ENCODE data around the gene KIDINS220. TPM values are rescaled to one million over a fixed set of nuclear protein-coding genes. Genes with fewer than 3 reads are reported as not detected.

Gene KIDINS220
- total and polyA plus RNA-seq, 9 of the 15 experiments (the other 6 are each of a cell fraction or from before 2014, with no cell fraction given), result 15.2 to 48.0 (median 34.4) TPM

DNA sequence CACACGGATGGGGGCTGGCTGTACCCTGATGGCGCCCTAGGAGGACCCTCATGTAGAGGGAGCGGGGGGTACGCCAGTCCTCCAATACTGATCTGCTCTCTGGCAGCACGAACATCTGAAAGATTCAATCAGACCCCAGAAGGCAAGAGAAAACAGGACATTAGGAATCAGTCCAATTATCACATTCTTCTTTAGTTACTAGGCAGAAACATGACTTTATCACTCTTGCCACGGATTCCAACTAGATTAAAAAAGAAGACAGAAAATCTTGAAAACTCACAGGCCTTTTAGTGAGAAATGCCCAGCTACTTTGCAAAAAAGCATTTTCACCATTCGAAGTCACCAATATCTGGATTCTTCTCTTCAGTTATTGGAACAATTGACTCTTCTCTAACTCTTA is 87.2 kb downstream of the KIDINS220 start (continued):
- TF ChIP-seq, protein P1, sequence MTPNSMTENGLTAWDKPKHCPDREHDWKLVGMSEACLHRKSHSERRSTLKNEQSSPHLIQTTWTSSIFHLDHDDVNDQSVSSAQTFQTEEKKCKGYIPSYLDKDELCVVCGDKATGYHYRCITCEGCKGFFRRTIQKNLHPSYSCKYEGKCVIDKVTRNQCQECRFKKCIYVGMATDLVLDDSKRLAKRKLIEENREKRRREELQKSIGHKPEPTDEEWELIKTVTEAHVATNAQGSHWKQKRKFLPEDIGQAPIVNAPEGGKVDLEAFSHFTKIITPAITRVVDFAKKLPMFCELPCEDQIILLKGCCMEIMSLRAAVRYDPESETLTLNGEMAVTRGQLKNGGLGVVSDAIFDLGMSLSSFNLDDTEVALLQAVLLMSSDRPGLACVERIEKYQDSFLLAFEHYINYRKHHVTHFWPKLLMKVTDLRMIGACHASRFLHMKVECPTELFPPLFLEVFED (CRISPR knock-in tag; conservative IDR thresholded peaks at IDR 0.05), result no peak
- TF ChIP-seq ADNP (tag; IDR thresholded peaks at IDR 0.05) (no peak), C11orf30 (IDR thresholded peaks at IDR 0.05; ENCODE audit: low read depth) (no peak)

DNA sequence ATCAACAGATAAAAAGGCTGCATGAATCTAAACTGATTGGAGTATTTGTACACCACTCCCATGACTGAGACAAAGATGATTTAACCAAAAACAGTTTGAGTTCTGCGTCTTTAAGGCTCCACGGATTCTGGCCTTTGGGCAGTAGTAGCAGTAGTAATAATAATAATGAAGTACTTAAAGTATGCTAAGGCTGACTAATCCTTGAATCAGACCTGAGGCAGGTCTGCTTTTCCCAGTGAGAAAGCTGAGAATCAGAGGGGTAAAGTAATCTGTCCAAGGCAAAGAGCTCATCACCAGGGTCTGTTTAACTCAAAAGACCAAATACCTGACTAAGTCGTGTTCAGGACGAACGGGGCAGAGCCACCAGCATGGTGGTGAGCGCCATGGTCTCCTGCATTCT is 94.2 kb downstream of the KIDINS220 start:
- no peaks in the 10 kb centered on the region for H3K9me3 ChIP-seq (replicated peaks; ENCODE audit: control insufficient read depth, insufficient read depth, low read depth, low read length)
- POLR2A ChIA-PET, result interaction anchor here (0.6 kb wide), 1 partner anchor 65 kb away, joined by 6 read pairs; no protein-coding TSS in a partner anchor
- H3K9ac ChIP-seq (ENCODE audit: insufficient read depth in 1 of 2, low read depth in 2 of 2, low read length in 2 of 2), result no peak overlapping the region
- CTCF ChIA-PET (ENCODE audit: low intra/inter-chr PET ratio), result no interaction called here
- no peaks in the 10 kb centered on the region for H4K20me1 ChIP-seq (replicated peaks; ENCODE audit: control insufficient read depth, insufficient read depth, low read length)
- no peaks in the 10 kb centered on the region for H3K27me3 ChIP-seq (ENCODE audit: control insufficient read depth in 2 of 2, insufficient read depth in 2 of 2, low read length in 2 of 2)
- H3K4me2 ChIP-seq (ENCODE audit: insufficient read depth, low read length), result no peak overlapping the region
- H3K79me2 ChIP-seq (ENCODE audit: control insufficient read depth, insufficient read depth, low read length), result no peaks in the 10 kb centered on the region
- BruUV-seq (replicated peaks), result no TSS peak
- FAIRE-seq (no peak), DNase-seq (ENCODE audit: extremely low read depth in 1 of 4, low spot score in 3 of 4) (no peak), ATAC-seq (no peak)
- H3K4me3 ChIP-seq, result no peak overlapping the region
- in situ Hi-C loops (cut with MboI), result no loop called here
- no peak overlapping the region for H3K27ac ChIP-seq (ENCODE audit: extremely low read depth, low read depth, low read length)
- 98% methylated on average over 6 of the region's 6 CpGs for WGBS (ENCODE audit: insufficient coverage, low coverage, missing lambda C conversion rate)
- no peaks in the 10 kb centered on the region for H3K4me1 ChIP-seq (replicated peaks in 1 of 2; ENCODE audit: control insufficient read depth in 2 of 2, insufficient read depth in 2 of 2, low read length in 2 of 2)
- no peaks in the 10 kb centered on the region for H3K9me1 ChIP-seq (ENCODE audit: control insufficient read depth, insufficient read depth, low read length)
- peaks cover 26% of the 10 kb centered on the region for H3K36me3 ChIP-seq (ENCODE audit: control insufficient read depth, insufficient read depth, low read length)
- intact Hi-C loops (cut with micrococcal nuclease), result no loop called here
- H2AFZ ChIP-seq (ENCODE audit: low read depth, low read length), result no peak overlapping the region
- TF ChIP-seq FOXJ3 (CRISPR knock-in tag; IDR thresholded peaks at IDR 0.05) (no peak), ZNF830 (CRISPR knock-in tag; IDR thresholded peaks at IDR 0.05) (no peak), ZNF584 (CRISPR knock-in tag; IDR thresholded peaks at IDR 0.05; ENCODE audit: low read depth) (no peak), ZNF140 (CRISPR knock-in tag; IDR thresholded peaks at IDR 0.05) (no peak), POLR3G (IDR thresholded peaks at IDR 0.05; ENCODE audit: extremely low read depth, insufficient read length, insufficient replicate concordance) (no peak), ELF1 (tag; IDR thresholded peaks at IDR 0.05) (no peak), LCOR (CRISPR knock-in tag; IDR thresholded peaks at IDR 0.05) (no peak), MTF1 (CRISPR knock-in tag; IDR thresholded peaks at IDR 0.05; ENCODE audit: borderline replicate concordance) (no peak), MEF2D (tag; conservative IDR thresholded peaks at IDR 0.05; ENCODE audit: low read depth) (no peak), HDGF (IDR thresholded peaks at IDR 0.05) (no peak)
- TF ChIP-seq, protein P2, sequence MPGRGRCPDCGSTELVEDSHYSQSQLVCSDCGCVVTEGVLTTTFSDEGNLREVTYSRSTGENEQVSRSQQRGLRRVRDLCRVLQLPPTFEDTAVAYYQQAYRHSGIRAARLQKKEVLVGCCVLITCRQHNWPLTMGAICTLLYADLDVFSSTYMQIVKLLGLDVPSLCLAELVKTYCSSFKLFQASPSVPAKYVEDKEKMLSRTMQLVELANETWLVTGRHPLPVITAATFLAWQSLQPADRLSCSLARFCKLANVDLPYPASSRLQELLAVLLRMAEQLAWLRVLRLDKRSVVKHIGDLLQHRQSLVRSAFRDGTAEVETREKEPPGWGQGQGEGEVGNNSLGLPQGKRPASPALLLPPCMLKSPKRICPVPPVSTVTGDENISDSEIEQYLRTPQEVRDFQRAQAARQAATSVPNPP (IDR thresholded peaks at IDR 0.05; ENCODE audit: borderline replicate concordance, insufficient read depth, insufficient read length), result no peak
- TF ChIP-seq, protein P3, sequence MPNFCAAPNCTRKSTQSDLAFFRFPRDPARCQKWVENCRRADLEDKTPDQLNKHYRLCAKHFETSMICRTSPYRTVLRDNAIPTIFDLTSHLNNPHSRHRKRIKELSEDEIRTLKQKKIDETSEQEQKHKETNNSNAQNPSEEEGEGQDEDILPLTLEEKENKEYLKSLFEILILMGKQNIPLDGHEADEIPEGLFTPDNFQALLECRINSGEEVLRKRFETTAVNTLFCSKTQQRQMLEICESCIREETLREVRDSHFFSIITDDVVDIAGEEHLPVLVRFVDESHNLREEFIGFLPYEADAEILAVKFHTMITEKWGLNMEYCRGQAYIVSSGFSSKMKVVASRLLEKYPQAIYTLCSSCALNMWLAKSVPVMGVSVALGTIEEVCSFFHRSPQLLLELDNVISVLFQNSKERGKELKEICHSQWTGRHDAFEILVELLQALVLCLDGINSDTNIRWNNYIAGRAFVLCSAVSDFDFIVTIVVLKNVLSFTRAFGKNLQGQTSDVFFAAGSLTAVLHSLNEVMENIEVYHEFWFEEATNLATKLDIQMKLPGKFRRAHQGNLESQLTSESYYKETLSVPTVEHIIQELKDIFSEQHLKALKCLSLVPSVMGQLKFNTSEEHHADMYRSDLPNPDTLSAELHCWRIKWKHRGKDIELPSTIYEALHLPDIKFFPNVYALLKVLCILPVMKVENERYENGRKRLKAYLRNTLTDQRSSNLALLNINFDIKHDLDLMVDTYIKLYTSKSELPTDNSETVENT (CRISPR knock-in tag; IDR thresholded peaks at IDR 0.05), result no peak
- TF ChIP-seq, protein P4, sequence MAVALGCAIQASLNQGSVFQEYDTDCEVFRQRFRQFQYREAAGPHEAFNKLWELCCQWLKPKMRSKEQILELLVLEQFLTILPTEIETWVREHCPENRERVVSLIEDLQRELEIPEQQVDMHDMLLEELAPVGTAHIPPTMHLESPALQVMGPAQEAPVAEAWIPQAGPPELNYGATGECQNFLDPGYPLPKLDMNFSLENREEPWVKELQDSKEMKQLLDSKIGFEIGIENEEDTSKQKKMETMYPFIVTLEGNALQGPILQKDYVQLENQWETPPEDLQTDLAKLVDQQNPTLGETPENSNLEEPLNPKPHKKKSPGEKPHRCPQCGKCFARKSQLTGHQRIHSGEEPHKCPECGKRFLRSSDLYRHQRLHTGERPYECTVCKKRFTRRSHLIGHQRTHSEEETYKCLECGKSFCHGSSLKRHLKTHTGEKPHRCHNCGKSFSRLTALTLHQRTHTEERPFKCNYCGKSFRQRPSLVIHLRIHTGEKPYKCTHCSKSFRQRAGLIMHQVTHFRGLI (CRISPR knock-in tag; IDR thresholded peaks at IDR 0.05), result no peak

All from K562 (cell line).